KG1 (cell line): Measurements from ENCODE around the gene EYA4.

Experiments
- DNase-seq: peaks from one replicate; lab custom pipeline; 2025; lab: John Stamatoyannopoulos, UW

EYA4 gene, protein sequence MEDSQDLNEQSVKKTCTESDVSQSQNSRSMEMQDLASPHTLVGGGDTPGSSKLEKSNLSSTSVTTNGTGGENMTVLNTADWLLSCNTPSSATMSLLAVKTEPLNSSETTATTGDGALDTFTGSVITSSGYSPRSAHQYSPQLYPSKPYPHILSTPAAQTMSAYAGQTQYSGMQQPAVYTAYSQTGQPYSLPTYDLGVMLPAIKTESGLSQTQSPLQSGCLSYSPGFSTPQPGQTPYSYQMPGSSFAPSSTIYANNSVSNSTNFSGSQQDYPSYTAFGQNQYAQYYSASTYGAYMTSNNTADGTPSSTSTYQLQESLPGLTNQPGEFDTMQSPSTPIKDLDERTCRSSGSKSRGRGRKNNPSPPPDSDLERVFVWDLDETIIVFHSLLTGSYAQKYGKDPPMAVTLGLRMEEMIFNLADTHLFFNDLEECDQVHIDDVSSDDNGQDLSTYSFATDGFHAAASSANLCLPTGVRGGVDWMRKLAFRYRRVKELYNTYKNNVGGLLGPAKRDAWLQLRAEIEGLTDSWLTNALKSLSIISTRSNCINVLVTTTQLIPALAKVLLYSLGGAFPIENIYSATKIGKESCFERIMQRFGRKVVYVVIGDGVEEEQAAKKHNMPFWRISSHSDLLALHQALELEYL

DNA sequence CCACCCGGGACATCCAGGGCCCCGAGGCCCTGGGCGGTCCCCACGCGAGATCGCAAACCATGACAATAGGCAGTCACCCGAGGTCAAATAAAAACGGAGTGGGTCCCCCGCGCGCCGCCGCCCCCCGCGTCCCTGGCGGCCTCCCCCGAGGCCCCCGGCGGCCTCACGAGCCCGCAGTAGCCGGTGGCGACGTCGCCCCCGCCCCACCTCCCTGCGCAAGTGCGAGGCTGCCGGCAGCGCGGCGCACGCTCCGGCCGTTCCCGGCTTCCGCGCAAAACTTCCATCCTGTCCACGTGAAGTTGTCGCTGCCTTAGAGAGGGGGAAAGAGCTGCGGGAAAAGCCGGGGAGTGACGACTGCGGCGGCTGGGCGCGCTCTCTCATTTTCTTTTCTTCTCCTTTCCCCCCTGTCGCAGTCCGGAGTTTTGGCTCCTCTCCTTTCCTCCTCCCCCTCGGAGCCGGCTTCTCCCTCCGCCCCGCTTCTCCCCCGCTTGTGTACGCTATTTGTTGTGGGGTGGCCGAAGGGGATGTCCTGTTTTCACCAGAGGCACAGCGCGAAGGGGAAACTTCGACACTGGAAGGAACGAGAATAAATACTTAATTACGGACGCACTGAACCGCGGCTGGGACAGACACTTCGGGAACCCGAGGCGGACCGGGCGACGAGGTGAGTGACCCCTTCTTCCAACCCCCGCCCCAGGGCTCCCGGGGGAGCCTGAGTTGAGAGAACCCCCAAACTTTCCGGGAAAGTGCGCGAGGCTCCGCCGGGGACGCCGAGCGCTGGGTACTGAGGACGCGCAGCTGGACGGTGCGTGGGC lies at the start of gene EYA4:
Gene EYA4 (plus strand): TSS at position 272 of the 815 bp plus-strand sequence. CDS start 33,424 bp downstream, outside the sequence.
- no peak for DNase-seq

DNA sequence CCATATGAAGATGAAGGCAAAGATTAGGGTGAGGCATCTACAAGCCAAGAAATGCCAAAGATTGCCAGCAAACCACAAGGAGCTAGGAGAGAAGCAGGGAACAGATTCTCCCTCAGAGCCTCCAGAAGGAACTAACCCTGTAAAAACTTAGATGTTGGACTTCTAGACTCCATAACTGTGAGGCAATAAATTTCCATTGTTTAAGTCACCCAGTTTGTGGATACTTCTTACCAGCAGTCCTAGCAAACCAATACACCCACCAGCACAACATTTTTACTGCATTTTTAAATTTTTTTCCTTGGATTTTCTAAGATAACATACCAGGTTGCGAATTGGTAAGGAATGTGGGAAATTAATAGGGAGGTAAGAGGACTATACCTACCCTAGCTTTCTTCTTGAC lies 47.8 kb upstream of the EYA4 start:
- no peak for DNase-seq

- DNase-seq = no peak
Observed at GRCh38 chr6:133198725-133199124, 42.4 kb upstream of the EYA4 start.

DNA sequence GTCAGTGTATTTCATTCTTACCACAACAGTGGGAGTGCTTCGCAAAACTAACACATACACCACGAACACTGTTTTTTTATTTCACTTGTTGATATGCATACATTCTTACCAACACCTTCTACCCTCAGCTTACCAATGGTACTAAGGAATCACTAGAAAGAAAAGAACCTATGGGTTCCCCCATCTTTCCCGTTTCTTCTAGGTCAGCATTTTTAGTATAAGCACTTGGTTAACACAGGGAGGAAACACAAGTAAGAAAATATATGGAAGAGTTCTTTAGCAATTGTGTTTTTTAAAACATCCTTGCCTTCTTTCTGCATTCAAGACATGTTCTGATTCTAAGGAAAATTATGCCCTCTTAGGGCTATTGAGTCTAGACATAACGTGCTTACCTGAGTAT lies 39.9 kb upstream of the EYA4 start:
- no peak for DNase-seq

GRCh38 chr6:133202610-133203343 lies 38.4 kb upstream of the EYA4 start:
- no peak for DNase-seq

GRCh38 chr6:133203344-133203697 lies 37.8 kb upstream of the EYA4 start:
- DNase-seq = no peak

- DNase-seq = no peak
Observed at GRCh38 chr6:133205304-133205703, 35.9 kb upstream of the EYA4 start.

- DNase-seq = no peak
Observed at GRCh38 chr6:133206942-133207341, 34.2 kb upstream of the EYA4 start.

- no peak for DNase-seq
Observed at GRCh38 chr6:133207754-133208153, 33.4 kb upstream of the EYA4 start.

DNA sequence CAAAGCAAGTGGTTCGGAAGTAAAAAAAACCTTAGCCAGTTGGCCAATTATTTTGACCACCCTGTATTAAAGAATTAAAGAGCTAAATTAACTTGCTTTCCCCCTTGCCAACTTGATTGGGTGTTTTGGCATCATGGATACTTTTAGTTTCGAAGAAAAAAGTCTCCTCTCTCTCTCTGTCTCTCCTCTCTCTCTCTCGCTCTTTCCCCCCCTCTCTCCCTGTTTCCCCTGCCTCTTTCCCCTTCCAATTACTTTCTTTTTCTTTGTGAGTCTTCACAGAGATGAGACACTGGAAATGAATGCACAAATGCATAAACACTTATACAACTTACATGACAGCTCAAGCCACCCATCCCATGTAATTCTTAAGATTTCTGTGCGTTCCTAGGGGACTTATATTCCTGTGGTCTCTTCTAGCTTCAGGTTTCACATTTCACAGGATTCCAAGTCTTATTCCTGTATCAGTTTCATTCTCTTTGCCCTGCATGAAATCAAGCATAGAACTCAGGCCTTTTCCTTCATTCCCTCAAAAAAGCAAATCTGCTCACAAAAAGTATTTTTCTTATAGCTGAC lies 32.9 kb upstream of the EYA4 start:
- DNase-seq = no peak

DNA sequence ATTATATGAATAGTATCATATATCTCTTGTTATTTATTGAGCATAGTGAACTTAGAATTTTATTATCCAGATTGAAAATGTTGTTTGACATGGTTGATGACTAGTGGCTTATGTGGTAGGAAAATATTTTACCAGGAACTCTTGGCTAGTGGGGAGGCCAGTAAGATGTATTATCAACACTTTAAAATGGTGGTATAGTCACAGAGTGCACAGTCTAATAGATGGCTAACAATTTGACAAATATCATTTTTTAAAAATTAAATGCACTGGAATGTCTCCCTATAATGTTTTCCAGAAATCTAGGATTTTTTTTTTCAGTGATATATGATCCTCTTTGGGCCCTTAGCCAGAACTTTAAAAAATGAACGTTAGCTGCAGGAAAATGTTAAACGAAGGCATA lies 26.9 kb upstream of the EYA4 start:
- DNase-seq = no peak

DNA sequence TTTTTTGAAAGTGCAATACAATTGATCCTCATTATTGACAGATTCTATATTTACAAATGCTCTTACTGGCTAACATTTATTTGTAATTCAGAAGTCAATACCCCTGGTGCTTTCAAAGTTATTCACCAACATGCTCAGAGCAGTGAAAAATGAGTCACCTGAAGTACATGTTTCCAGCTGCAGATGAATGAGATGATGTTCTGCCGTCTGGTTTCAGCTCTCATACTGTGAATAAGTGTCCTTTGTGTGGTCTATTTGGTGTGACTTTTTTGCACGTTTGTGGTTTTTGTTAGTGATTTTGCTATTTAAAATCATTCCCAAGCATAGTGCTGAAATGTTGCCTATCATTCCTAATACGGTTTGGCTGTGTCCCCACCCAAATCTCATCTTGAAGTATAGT lies 22.3 kb upstream of the EYA4 start:
- DNase-seq = no peak

DNA sequence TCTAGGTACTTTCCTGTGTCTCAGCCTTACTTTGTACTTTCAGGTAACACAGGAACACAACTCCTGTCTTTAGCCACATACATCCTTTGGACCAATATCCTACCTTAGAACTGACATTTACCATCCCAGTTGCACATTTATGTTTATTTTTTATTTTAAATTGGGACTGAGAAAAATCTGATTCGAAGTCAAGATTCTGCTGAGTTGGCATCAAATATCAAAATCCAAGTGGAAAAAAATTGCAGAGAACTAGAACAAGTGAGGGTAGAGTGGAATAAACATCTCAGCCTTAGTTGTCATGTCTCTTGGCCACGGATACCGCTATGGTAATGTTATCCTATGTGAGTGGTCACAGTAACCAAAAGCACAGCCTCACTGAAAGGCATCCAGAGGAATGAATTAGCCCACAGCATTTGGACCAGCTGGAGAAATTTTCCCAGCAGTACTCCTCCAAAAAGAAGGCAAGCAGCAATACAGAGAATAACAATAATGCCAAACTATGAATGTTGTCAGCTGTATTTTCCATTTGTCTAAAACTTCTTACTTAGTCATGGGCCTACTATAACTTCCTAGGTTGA lies 17.6 kb upstream of the EYA4 start:
- no peak for DNase-seq

- no peak for DNase-seq
Observed at GRCh38 chr6:133225560-133225959, 15.6 kb upstream of the EYA4 start.

DNA sequence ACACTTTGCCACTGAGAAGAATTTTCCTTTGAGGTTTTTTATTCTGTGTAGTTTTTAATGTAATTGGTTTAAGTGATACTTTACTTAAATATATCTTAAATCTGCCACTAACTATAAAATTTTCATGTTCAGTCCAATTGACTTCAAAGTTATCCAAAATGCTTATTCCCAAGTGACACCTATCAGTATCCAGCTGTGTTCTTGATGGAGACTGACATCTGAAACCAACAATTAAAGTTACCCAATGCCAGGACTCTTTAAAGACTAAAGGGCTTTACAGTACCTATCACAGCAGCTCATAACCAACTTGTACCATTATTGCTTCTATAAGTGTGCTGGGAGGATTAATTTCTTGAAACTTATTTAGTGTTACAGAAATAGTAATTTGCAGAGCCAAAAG lies 13.8 kb upstream of the EYA4 start:
- no peak for DNase-seq

DNA sequence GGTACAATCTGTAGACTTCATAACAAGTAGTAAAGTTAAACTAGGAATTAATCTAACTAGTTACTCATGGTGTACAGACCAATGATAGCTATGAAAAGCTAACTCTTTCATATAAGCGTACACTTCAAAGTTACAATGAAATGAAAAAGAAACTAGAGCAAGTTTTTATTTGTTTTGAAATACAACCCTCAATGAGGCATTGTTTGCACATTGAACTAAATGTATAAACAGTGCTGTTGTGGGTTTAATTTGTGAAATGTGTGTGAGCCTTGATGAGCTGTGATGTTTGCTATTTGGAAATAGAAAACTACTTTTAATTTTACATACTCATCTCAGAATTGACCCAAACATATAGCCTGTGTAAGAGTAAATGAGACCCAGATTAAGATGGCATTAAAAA lies 11.1 kb upstream of the EYA4 start:
- DNase-seq = no peak

DNA sequence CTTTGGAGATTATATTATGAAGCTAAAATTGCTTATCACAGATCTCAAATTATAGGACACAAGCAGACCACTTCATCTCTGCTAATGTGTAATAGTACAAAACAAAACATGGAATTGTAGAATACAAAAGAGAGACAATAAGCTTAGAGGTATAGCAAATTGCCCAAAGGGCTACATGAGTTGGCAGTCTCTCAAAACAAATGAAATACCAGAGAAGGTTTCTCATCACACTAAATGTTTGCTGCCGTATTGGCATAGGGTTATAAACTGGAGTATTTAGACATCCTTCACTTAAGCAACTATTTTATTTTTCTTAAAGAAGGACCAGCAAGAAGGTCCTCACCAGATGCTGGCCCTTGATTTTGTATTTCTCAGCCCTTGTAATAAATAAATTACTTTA lies 5.9 kb upstream of the EYA4 start:
- no peak for DNase-seq

GRCh38 chr6:133236932-133237331 lies 4.2 kb upstream of the EYA4 start:
- no peak for DNase-seq

DNA sequence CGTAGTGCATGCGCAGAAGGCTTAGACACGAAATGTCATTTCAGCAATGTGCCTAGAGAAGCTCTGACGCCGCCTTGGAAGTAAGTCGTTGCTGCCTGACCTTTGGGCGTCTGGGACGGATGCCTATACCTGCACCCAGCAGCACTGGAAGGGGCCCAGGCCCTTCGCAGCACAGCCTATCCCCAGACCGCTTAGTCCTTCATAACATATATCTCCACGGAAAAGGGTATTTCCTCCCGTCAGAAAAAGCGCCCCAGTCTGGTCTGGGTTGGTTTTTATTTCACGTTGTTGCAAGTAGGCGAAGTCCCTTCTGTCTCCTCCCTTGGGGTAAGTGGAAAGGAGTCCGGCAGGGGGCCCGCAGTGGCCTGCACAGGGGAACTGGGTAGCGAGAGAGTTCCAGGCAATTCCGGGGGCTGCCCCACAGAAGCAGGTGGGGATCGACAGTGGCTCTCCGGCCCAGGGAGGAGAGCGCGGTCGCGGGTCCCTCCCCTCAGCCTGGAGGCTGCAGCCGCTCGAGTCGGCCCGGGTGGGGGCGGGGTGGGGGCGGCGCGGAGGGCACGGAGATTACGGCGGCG lies 559 bp upstream of the EYA4 start:
- no peak for DNase-seq

GRCh38 chr6:133241901-133242636 lies 912 bp downstream of the EYA4 start:
- DNase-seq = no peak
